AG04449 (cell line): ENCODE data around the gene EIF4G3.

Experiments
- CTCF ChIA-PET: fragments of 350-600 bp; formaldehyde crosslinking; extraction: SDS; loops from one replicate; lab custom pipeline; 2021; ENCODE audit warnings: antibody characterized with exemption; lab: Yijun Ruan, JAX
- POLR2A ChIA-PET: fragments of 400-600, 350-600 bp; formaldehyde crosslinking; extraction: SDS; loops from one replicate; lab custom pipeline; 2020; ENCODE audit warnings: antibody characterized with exemption, inconsistent platforms; lab: Yijun Ruan, JAX
- DNase-seq: peaks from one replicate; pipeline ENCODE4 v3.0.0-alpha.2; 2010; ENCODE audit warnings: low read depth, low spot score
- H3K4me3 ChIP-seq: 2 replicates; pipeline ENCODE4 v1.5.1; 2011; ENCODE audit warnings: low read depth, mild to moderate bottlenecking, control low read depth, low read length
- TF ChIP-seq, protein P1 (sequence below): IDR thresholded peaks from one replicate; pipeline ENCODE4 v1.5.1; 2011; ENCODE audit warnings: mild to moderate bottlenecking, moderate library complexity, low read length, control low read depth, inconsistent platforms; ENCODE audit not compliant: insufficient read depth; ENCODE audit errors: missing control alignments

The EIF4G3 gene, protein sequence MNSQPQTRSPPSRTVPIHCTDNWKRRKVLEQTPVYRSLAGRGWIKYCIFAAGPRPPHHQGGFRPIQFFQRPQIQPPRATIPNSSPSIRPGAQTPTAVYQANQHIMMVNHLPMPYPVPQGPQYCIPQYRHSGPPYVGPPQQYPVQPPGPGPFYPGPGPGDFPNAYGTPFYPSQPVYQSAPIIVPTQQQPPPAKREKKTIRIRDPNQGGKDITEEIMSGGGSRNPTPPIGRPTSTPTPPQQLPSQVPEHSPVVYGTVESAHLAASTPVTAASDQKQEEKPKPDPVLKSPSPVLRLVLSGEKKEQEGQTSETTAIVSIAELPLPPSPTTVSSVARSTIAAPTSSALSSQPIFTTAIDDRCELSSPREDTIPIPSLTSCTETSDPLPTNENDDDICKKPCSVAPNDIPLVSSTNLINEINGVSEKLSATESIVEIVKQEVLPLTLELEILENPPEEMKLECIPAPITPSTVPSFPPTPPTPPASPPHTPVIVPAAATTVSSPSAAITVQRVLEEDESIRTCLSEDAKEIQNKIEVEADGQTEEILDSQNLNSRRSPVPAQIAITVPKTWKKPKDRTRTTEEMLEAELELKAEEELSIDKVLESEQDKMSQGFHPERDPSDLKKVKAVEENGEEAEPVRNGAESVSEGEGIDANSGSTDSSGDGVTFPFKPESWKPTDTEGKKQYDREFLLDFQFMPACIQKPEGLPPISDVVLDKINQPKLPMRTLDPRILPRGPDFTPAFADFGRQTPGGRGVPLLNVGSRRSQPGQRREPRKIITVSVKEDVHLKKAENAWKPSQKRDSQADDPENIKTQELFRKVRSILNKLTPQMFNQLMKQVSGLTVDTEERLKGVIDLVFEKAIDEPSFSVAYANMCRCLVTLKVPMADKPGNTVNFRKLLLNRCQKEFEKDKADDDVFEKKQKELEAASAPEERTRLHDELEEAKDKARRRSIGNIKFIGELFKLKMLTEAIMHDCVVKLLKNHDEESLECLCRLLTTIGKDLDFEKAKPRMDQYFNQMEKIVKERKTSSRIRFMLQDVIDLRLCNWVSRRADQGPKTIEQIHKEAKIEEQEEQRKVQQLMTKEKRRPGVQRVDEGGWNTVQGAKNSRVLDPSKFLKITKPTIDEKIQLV (N-terminal part only)

DNA sequence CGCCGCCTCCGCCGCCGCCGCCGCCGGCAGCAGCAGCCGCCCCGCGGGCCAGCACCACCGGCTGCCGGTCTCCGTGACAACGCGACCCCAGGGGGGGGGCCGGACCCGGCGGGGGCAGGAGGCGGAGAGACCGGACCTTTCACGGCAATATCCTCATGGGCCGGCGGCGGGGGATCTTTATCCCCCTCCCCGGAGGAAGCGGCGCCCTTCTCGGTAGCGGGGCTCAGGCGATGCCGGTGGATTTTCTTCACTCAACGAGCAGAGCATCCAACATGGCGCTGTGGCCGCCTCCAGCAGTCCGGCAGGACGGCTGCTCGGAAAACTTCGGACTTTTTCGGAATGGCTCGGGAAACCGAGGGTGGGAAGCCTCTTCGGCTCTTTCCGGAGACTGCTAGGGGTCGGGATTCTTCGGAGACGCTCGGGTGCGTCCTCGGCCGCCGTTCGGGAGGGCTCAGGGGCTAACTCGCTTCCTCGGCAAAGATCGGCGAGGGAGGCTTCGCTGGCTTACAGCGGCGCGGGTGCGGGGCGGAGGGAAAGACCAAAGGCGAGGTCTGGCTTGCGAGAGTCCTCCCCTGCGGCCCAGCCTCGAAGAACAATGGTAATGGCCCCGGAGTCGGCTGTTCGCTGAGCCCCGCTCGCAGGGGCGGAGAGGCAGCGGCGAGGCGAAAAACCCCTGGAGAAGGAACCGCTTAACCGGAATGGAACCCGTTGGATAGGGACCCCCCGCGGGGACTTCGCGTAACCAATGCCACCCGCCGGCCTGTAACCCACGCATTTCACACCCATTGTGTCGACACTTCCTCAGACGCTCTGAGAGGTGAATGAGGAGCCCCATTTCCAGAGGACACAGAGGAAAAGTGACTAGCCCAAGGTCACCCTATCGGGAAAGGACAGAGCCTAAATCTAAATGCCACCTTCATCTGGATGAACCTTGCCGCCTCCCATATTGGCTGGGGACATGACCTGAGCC, at the start of gene EIF4G3:
TSS of gene EIF4G3 (minus strand) at position 312 of the 970 bp plus-strand sequence. CDS start 174,155 bp downstream, outside the sequence.
- TF ChIP-seq, protein P1, sequence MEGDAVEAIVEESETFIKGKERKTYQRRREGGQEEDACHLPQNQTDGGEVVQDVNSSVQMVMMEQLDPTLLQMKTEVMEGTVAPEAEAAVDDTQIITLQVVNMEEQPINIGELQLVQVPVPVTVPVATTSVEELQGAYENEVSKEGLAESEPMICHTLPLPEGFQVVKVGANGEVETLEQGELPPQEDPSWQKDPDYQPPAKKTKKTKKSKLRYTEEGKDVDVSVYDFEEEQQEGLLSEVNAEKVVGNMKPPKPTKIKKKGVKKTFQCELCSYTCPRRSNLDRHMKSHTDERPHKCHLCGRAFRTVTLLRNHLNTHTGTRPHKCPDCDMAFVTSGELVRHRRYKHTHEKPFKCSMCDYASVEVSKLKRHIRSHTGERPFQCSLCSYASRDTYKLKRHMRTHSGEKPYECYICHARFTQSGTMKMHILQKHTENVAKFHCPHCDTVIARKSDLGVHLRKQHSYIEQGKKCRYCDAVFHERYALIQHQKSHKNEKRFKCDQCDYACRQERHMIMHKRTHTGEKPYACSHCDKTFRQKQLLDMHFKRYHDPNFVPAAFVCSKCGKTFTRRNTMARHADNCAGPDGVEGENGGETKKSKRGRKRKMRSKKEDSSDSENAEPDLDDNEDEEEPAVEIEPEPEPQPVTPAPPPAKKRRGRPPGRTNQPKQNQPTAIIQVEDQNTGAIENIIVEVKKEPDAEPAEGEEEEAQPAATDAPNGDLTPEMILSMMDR = no peak
- DNase-seq = peak; percentile 62
- ChIA-PET POLR2A (no interaction called here), CTCF (interaction anchor here (1.3 to 3.4 kb wide), 2 partner anchors 19 to 480 kb away, joined by 5 to 12 read pairs; no protein-coding TSS in a partner anchor)
- peak within 1 kb of the TSS; percentile 83 for H3K4me3 ChIP-seq

GRCh38 chr1:21225065-21225464, 48.4 kb upstream of the EIF4G3 start:
- ChIA-PET POLR2A (no interaction called here), CTCF (interaction anchor here (1.2 to 4.7 kb wide), 4 partner anchors 9 to 146 kb away, joined by 3 to 22 read pairs (median 4); no protein-coding TSS in a partner anchor)
- DNase-seq = no peak
- TF ChIP-seq, protein P1 = no peak
- no peak overlapping the region for H3K4me3 ChIP-seq

DNA sequence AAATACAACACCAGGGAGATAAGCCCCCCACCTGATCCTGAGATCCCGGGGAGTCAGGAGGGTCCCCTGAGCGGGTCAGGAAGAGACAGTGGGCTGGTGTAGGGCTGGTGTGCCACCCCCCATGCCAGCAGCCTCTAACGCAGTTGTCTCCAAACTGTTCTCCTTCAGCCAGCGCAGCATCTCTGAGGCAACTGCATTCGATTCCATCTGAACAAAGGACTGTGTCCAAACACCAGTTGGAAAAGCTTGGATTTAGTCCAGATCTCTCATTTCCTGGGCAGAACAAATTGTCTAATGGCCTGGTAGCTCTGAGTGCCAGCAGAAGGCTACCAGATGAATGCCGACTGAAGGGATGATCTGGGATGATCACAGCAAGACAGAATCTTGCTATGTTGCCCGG, 44.1 kb upstream of the EIF4G3 start:
- CTCF ChIA-PET = interaction anchor here (1.1 to 2.4 kb wide), 3 partner anchors 11 to 524 kb away, joined by 3 to 15 read pairs (median 3); no protein-coding TSS in a partner anchor
- TF ChIP-seq, protein P1 = no peak
- no peak for DNase-seq
- POLR2A ChIA-PET = no interaction called here
- no peak overlapping the region for H3K4me3 ChIP-seq

- TF ChIP-seq, protein P1 = no peak
- no peak for DNase-seq
- ChIA-PET CTCF (interaction anchor here (2.4 kb wide), 1 partner anchor 12 kb away, joined by 15 read pairs; no protein-coding TSS in a partner anchor), POLR2A (no interaction called here)
- H3K4me3 ChIP-seq = no peak overlapping the region
Measured at GRCh38 chr1:21219674-21220073, 43.0 kb upstream of the EIF4G3 start.

DNA sequence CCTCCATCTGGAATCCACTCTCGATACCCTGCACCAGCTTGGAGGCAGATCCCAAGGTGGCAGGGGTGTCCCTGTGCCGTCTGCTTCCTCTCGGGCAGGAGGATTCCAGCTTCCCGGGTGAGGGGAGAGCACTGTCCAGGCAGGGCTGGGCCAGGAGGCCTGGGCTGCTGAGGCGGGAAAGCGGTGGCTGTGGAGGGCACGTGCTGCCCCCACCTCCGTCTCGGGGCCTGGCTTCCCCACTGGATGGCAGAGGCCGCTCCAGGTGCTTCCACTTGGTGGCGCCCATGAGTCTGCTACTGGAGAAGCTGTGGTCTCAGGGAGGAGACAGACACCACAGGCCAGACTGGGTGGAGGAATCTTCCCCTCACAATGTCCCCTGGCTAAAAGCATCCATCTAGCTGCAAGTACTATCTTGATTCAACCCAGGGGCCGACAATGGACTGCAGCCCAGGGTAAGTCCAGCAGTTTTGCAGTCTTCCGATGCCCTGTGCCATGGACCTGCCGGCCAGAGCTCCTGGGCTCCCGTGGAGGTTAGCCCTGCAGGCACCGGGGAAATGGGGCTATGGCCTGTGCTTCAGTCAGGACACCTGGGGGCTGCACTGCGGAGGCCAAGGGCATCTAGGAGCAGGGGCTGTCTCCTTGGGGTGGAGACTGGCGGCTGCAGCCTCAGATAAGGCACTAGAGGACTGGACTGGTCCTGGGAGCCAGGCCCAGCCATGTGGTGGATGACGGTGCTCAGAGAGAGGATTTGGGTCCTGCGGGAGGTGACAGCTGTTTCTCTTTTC, 41.3 kb upstream of the EIF4G3 start:
- no peak overlapping the region for H3K4me3 ChIP-seq
- TF ChIP-seq, protein P1 = peak; percentile 46
- ChIA-PET POLR2A (interaction anchor here (1.0 kb wide), 1 partner anchor 150 kb away, joined by 8 read pairs; no protein-coding TSS in a partner anchor), CTCF (interaction anchor here (0.6 to 7.2 kb wide), 25 partner anchors 8 to 529 kb away, joined by 3 to 71 read pairs (median 5); no protein-coding TSS in a partner anchor)
- no peak for DNase-seq
